Breast epithelium (tissue), 3 donors: ENCODE data around the gene CD8B.

Experiments
- POLR2A ChIP-seq: fragments of 450-650 bp; IDR thresholded peaks from one replicate; pipeline ENCODE4 v1.6.1; 2016; ENCODE audit warnings: antibody characterized with exemption, mild to moderate bottlenecking, moderate library complexity
- POLR2AphosphoS5 ChIP-seq, 3 donors: sonication (generic); formaldehyde crosslinking; IDR thresholded peaks; one replicate each; pipeline ENCODE4 v1.6.1; 2017; ENCODE audit warnings: antibody characterized with exemption in 3 of 3
- TF ChIP-seq, protein P1 (sequence below), 3 donors: fragments of 450-650 bp; IDR thresholded peaks; one replicate each; pipeline ENCODE4 v1.5.1; 2016 to 2017; ENCODE audit warnings: antibody characterized with exemption in 3 of 3, mild to moderate bottlenecking in 3 of 3, moderate library complexity in 3 of 3

DNA sequence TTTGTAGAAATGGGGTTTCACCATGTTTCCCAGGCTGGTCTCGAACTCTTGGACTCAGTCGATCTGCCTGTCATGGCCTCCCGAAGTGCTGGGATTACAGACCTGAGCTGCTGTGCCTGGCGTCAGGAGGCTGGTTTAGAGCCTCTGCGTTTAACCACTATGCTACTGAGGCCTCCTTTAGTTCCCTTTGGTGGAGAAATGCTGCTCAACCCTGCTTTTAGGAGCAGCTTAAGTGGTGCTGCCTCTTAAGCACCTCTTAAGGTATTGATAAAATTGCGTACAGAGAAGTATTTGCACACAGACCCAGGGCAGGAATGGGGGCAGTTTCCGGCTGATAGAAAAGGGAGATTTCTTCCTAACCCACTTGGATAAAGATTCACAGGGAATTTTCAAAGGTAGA lies 78.9 kb downstream of the CD8B start:
- TF ChIP-seq POLR2A = no peak
- no peak for TF ChIP-seq POLR2AphosphoS5 (IDR thresholded peaks at IDR 0.05)
- TF ChIP-seq, protein P1, sequence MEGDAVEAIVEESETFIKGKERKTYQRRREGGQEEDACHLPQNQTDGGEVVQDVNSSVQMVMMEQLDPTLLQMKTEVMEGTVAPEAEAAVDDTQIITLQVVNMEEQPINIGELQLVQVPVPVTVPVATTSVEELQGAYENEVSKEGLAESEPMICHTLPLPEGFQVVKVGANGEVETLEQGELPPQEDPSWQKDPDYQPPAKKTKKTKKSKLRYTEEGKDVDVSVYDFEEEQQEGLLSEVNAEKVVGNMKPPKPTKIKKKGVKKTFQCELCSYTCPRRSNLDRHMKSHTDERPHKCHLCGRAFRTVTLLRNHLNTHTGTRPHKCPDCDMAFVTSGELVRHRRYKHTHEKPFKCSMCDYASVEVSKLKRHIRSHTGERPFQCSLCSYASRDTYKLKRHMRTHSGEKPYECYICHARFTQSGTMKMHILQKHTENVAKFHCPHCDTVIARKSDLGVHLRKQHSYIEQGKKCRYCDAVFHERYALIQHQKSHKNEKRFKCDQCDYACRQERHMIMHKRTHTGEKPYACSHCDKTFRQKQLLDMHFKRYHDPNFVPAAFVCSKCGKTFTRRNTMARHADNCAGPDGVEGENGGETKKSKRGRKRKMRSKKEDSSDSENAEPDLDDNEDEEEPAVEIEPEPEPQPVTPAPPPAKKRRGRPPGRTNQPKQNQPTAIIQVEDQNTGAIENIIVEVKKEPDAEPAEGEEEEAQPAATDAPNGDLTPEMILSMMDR (IDR thresholded peaks at IDR 0.05) = no peak
